GM12878 (cell line): ENCODE data around the gene OPRM1. TPM values are rescaled to one million over a fixed set of nuclear protein-coding genes. Genes with fewer than 3 reads are reported as not detected.

Experiments used
- CHD2 ChIP-seq: IDR thresholded peaks from 2 replicates; pipeline ENCODE4 v1.6.1; 2011; ENCODE audit warnings: low read depth, low read length, improper control_type of control experiment, borderline replicate concordance
- DPF2 ChIP-seq: fragments of 450-650 bp; IDR thresholded peaks from 2 replicates; pipeline ENCODE4 v1.6.1; 2017; ENCODE audit warnings: mild to moderate bottlenecking
- EP300 ChIP-seq, 2 experiments: fragments of 150-350 bp in 1 of 2; IDR thresholded peaks; 2 replicates each; pipeline ENCODE4 v1.6.1; 2011 to 2012; ENCODE audit warnings: low read depth in 2 of 2, low read length in 2 of 2, borderline replicate concordance in 1 of 2, improper control_type of control experiment in 1 of 2, inconsistent platforms in 1 of 2; ENCODE audit not compliant: control insufficient read depth in 1 of 2
- GATAD2B ChIP-seq: fragments of 450-650 bp; conservative IDR thresholded peaks from 2 replicates; pipeline ENCODE4 v1.6.1; 2017; ENCODE audit warnings: low read depth, mild to moderate bottlenecking, moderate library complexity
- MXI1 ChIP-seq: fragments of 150-350 bp; IDR thresholded peaks from 2 replicates; pipeline ENCODE4 v1.6.1; 2011; ENCODE audit warnings: low read depth, mild to moderate bottlenecking, inconsistent platforms, low read length, improper control_type of control experiment
- NFIC ChIP-seq: IDR thresholded peaks from 2 replicates; pipeline ENCODE4 v1.6.1; 2012; ENCODE audit warnings: low read depth, mild to moderate bottlenecking, inconsistent platforms, low read length, moderate library complexity
- NR2F1 ChIP-seq: fragments of 450-650 bp; conservative IDR thresholded peaks from 2 replicates; pipeline ENCODE4 v1.6.1; 2017; ENCODE audit warnings: mild to moderate bottlenecking
- PAX5 ChIP-seq: IDR thresholded peaks from 2 replicates; pipeline ENCODE4 v1.6.1; 2011; ENCODE audit warnings: low read depth, low read length, borderline replicate concordance
- RFX5 ChIP-seq: IDR thresholded peaks from 2 replicates; pipeline ENCODE4 v1.6.1; 2011; ENCODE audit warnings: low read depth, low read length, improper control_type of control experiment
- SMAD1 ChIP-seq: fragments of 450-650 bp; IDR thresholded peaks from 2 replicates; pipeline ENCODE4 v1.6.1; 2018; ENCODE audit warnings: mild to moderate bottlenecking, low read depth; ENCODE audit not compliant: partially characterized antibody
- SMAD5 ChIP-seq: IDR thresholded peaks from 2 replicates; pipeline ENCODE4 v1.6.1; 2016; ENCODE audit warnings: antibody characterized with exemption, low read depth
- SMC3 ChIP-seq: IDR thresholded peaks from 2 replicates; pipeline ENCODE4 v1.6.1; 2011; ENCODE audit warnings: low read length, improper control_type of control experiment, borderline replicate concordance
- TCF7 ChIP-seq: IDR thresholded peaks from 2 replicates; pipeline ENCODE4 v1.6.1; 2014; ENCODE audit warnings: antibody characterized with exemption, borderline replicate concordance
- ZNF274 ChIP-seq: IDR thresholded peaks from one replicate; pipeline ENCODE4 v1.8.0; 2011; ENCODE audit not compliant: insufficient read length, insufficient read depth
- ZNF592 ChIP-seq: fragments of 450-650 bp; IDR thresholded peaks from 2 replicates; pipeline ENCODE4 v1.6.1; 2017; ENCODE audit warnings: mild to moderate bottlenecking, moderate library complexity
- polyA plus RNA-seq, 11 experiments: library from polyadenylated mRNA; depleted of rRNA in 4 of 11; unstranded in 6 of 11; stranded (reverse) in 5 of 11; fragments of >200 nt; fragmentation: Nextera tagmentation in 4 of 11; fragmentation: Illumina TruSeq in 1 of 11; extraction: Ambion mirVana in 4 of 11; extraction: Trizol in 1 of 11; gene quantifications; 1 replicate in 1 of 11; 2 replicates in 10 of 11; pipeline versions ENCODE4 v1.2.1 to v1.2.3, GENCODE V29; 2011 to 2016; ENCODE audit warnings: inconsistent platforms in 2 of 11, missing spikeins in 2 of 11, low read depth in 1 of 11
- total RNA-seq, 4 experiments: library from RNA; depleted of rRNA in 3 of 4; stranded (reverse); fragments of >200 nt in 3 of 4; fragmentation: Illumina TruSeq in 1 of 4; extraction: Trizol in 1 of 4; gene quantifications; 2 replicates each; pipeline versions ENCODE4 v1.2.1 to v1.2.3, GENCODE V29; 2013 to 2021
- TF ChIP-seq, protein P1 (sequence below): IDR thresholded peaks from 2 replicates; pipeline ENCODE4 v1.6.1; 2012; ENCODE audit warnings: improper control_type of control experiment, low read depth, low read length; ENCODE audit not compliant: insufficient replicate concordance
- TF ChIP-seq, protein P2 (sequence below), 3 experiments: IDR thresholded peaks in 2 of 3; conservative IDR thresholded peaks in 1 of 3; 2 replicates each; pipeline ENCODE4 v1.5.1; 2011; ENCODE audit warnings: low read depth in 3 of 3, low read length in 3 of 3, mild to moderate bottlenecking in 3 of 3, control low read depth in 2 of 3, moderate library complexity in 2 of 3, inconsistent platforms in 1 of 3, mixed read lengths in 1 of 3; ENCODE audit not compliant: control insufficient read depth in 2 of 3, insufficient read depth in 1 of 3; ENCODE audit errors: extremely low read depth in 1 of 3

OPRM1 gene
- total and polyA plus RNA-seq, 10 of the 15 experiments (the other 5 are each of a cell fraction or from before 2014, with no cell fraction given) = not detected

GRCh38 chr6:154249499-154250298 lies 210.7 kb downstream of the OPRM1 start (continued):
- TF ChIP-seq, protein P1, sequence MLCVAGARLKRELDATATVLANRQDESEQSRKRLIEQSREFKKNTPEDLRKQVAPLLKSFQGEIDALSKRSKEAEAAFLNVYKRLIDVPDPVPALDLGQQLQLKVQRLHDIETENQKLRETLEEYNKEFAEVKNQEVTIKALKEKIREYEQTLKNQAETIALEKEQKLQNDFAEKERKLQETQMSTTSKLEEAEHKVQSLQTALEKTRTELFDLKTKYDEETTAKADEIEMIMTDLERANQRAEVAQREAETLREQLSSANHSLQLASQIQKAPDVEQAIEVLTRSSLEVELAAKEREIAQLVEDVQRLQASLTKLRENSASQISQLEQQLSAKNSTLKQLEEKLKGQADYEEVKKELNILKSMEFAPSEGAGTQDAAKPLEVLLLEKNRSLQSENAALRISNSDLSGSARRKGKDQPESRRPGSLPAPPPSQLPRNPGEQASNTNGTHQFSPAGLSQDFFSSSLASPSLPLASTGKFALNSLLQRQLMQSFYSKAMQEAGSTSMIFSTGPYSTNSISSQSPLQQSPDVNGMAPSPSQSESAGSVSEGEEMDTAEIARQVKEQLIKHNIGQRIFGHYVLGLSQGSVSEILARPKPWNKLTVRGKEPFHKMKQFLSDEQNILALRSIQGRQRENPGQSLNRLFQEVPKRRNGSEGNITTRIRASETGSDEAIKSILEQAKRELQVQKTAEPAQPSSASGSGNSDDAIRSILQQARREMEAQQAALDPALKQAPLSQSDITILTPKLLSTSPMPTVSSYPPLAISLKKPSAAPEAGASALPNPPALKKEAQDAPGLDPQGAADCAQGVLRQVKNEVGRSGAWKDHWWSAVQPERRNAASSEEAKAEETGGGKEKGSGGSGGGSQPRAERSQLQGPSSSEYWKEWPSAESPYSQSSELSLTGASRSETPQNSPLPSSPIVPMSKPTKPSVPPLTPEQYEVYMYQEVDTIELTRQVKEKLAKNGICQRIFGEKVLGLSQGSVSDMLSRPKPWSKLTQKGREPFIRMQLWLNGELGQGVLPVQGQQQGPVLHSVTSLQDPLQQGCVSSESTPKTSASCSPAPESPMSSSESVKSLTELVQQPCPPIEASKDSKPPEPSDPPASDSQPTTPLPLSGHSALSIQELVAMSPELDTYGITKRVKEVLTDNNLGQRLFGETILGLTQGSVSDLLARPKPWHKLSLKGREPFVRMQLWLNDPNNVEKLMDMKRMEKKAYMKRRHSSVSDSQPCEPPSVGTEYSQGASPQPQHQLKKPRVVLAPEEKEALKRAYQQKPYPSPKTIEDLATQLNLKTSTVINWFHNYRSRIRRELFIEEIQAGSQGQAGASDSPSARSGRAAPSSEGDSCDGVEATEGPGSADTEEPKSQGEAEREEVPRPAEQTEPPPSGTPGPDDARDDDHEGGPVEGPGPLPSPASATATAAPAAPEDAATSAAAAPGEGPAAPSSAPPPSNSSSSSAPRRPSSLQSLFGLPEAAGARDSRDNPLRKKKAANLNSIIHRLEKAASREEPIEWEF = peak; percentile 87
- peak; percentile 40; the same call in 1 of the 2 replicates for TF ChIP-seq PAX5
- peak; percentile 70 for TF ChIP-seq NFIC
- peak; percentile 53 for TF ChIP-seq CHD2
- peak; percentile 32; the same call in 1 of the 2 replicates for TF ChIP-seq NR2F1
- no peak for TF ChIP-seq RFX5
- TF ChIP-seq DPF2 = peak; percentile 84; the same call in 1 of the 2 replicates
- TF ChIP-seq EP300 (IDR thresholded peaks at IDR 0.05; ENCODE audit: borderline replicate concordance in 1 of 2, control insufficient read depth in 1 of 2, low read depth in 2 of 2, low read length in 2 of 2) = peak; percentile 75 to 94
- peak; percentile 14; the same call in 1 of the 2 replicates for TF ChIP-seq SMC3
- no peak for TF ChIP-seq ZNF274
- TF ChIP-seq GATAD2B = 0 out of 2 replicates have a peak, but pooled peaks have one; percentile 68
- peak; percentile 33 for TF ChIP-seq SMAD1
- no peak for TF ChIP-seq SMAD5
- no peak for TF ChIP-seq TCF7
- peak; percentile 65 for TF ChIP-seq MXI1
- TF ChIP-seq ZNF592 = 0 out of 2 replicates have a peak, but pooled peaks have one; percentile 29
- TF ChIP-seq, protein P2, sequence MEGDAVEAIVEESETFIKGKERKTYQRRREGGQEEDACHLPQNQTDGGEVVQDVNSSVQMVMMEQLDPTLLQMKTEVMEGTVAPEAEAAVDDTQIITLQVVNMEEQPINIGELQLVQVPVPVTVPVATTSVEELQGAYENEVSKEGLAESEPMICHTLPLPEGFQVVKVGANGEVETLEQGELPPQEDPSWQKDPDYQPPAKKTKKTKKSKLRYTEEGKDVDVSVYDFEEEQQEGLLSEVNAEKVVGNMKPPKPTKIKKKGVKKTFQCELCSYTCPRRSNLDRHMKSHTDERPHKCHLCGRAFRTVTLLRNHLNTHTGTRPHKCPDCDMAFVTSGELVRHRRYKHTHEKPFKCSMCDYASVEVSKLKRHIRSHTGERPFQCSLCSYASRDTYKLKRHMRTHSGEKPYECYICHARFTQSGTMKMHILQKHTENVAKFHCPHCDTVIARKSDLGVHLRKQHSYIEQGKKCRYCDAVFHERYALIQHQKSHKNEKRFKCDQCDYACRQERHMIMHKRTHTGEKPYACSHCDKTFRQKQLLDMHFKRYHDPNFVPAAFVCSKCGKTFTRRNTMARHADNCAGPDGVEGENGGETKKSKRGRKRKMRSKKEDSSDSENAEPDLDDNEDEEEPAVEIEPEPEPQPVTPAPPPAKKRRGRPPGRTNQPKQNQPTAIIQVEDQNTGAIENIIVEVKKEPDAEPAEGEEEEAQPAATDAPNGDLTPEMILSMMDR (IDR thresholded peaks at IDR 0.05 in 2 of 3, conservative IDR thresholded peaks at IDR 0.05 in 1 of 3; ENCODE audit: control insufficient read depth in 2 of 3, extremely low read depth in 1 of 3, insufficient read depth in 1 of 3, low read depth in 3 of 3, low read length in 3 of 3) = no peak
